ENCODE measurements around the gene AGL. TPM values are rescaled to one million over a fixed set of nuclear protein-coding genes. Genes with fewer than 3 reads are reported as not detected.

AGL gene
- total RNA-seq, 1 donor from 2014 or later: 6.8 TPM

Other genes with a start within 250 kb of the AGL start
- 10.9 and 22.0 TPM in 2 replicates for gene PALMD, start 204.2 kb upstream of the AGL start, total RNA-seq
- 0.38 and 1.4 TPM in 2 replicates for gene FRRS1, start 83.7 kb upstream of the AGL start, total RNA-seq
- 16.8 and 17.5 TPM in 2 replicates for gene SLC35A3, start 119.6 kb downstream of the AGL start, total RNA-seq

Measured in dermis microvascular lymphatic vessel endothelial cell (primary cell).